Measurements from ENCODE around the gene USP8.

USP8 gene

DNA sequence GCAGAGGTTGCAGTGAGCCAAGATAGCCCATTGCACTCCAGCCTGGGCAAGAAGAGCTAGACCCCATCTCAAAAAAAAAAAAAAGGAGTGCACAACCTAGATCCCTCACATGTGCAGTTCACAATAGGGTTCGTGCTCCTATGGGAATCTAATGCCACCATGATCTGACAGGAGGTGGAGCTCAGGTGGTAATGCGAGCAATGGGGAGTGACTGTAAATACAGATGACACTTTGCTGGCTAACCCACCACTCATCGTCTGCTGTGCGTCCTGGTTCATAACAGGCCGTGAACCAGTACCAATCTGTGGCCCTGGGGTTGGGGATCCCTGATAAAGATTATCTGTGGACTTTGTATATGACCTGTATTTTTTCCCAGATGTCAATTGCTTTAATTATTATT, 16.7 kb downstream of the USP8 start:
- no peak for DNase-seq (ENCODE audit: low read depth)
- H3K4me3 ChIP-seq (ENCODE audit: low read length), result no peak overlapping the region
- TF ChIP-seq, protein P1, sequence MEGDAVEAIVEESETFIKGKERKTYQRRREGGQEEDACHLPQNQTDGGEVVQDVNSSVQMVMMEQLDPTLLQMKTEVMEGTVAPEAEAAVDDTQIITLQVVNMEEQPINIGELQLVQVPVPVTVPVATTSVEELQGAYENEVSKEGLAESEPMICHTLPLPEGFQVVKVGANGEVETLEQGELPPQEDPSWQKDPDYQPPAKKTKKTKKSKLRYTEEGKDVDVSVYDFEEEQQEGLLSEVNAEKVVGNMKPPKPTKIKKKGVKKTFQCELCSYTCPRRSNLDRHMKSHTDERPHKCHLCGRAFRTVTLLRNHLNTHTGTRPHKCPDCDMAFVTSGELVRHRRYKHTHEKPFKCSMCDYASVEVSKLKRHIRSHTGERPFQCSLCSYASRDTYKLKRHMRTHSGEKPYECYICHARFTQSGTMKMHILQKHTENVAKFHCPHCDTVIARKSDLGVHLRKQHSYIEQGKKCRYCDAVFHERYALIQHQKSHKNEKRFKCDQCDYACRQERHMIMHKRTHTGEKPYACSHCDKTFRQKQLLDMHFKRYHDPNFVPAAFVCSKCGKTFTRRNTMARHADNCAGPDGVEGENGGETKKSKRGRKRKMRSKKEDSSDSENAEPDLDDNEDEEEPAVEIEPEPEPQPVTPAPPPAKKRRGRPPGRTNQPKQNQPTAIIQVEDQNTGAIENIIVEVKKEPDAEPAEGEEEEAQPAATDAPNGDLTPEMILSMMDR (IDR thresholded peaks at IDR 0.05; ENCODE audit: insufficient read depth, low read depth, low read length, missing control alignments), result no peak

DNA sequence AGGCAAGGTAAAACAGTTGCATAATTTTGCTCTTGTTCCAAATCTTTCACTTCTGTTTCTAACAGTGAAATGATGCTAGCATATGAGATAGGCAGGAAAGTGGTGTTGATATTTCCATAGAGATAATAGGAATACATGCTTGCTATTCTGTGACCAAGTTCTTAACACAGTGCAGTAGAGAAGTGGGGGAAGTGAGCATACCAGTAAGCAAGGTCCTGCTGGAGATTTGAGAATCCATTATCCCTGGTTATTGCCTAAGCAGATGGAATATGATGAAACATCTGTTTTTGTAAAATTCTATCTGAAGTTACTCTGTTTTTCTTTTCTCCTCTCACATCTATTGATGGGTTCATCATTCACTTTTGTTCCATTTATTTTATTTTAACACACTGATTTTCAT, 28.7 kb downstream of the USP8 start:
- no peak for DNase-seq (ENCODE audit: low read depth)
- TF ChIP-seq, protein P1 (IDR thresholded peaks at IDR 0.05; ENCODE audit: insufficient read depth, low read depth, low read length, missing control alignments), result no peak
- no peak overlapping the region for H3K4me3 ChIP-seq (ENCODE audit: low read length)

DNA sequence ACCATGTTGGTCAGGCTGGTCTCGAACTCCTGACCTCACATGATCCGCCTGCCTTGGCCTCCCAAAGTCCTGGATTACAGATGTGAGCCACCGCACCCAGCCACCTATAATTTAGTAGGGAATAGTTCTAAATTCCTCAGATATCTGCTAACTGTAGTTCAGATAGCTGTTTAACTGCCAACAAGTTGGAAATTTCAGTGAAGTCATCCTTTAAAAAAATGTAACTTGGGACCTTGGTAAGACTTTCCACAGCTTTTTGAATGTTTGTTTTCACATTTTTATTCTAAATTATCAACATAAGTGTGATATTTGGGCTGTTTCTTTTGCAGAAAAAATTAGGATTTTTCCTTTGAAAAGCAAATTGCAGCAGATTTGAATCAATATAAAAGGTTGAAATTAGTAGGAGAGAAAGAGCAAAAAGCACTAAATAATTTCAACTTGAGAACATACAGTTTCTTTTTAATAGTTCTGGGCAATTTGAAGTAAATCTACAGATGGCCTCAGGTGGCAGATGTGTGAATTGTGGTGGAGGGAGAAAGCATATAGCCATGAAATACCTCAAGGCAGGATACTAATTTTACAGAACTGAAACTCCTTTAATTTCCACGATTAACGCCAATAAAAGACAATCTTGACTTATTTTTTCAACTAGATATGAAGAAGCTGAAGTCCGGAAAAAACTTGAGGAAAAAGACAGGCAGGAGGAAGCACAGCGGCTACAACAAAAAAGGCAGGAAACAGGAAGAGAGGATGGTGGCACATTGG, 34.3 kb downstream of the USP8 start:
- DNase-seq (ENCODE audit: low read depth), result no peak
- no peak overlapping the region for H3K4me3 ChIP-seq (ENCODE audit: low read length)
- TF ChIP-seq, protein P1 (IDR thresholded peaks at IDR 0.05; ENCODE audit: insufficient read depth, low read depth, low read length, missing control alignments), result no peak

DNA sequence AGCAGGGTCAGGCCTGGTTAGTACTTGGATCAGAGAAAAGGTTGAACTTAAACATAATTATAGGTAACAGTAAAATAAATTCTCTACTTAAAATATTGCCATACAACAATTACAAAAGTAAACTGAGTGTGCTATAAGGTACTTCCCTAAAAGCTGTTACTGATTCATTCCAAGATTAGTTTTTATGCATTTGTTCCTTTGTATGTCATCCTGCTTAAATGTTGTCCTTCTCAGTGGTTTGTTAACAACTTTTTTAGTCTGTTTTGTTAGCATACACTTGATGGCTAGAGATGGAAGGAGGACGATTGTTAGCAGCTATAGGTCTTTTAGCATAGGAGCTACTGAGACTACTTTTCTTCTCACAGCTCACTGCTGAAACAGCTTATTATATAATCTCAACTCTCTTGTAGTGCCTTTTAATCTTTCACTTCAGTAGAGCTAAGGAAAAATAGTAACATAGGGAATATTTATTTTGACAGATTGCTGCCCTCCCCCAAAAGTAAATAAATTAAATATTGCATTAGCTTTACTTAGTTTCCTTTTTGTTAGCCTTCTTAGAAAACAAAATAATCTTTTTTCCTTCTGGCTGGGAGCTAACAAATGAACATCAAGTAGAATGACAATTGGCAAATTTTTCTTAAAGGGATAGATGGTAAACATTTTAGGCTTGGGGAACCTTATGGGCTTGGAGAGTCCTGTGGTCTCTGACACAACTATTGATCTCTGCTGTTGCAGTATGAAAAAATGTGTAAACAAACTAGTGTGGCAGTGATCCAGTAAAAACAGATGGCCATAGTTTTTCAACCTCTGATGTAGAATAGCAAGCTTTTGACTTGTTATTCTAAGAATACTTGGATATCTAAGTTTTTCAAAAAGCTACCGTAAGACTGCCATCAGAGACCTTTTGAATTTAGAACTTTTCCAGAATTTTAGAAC, 39.5 kb downstream of the USP8 start:
- TF ChIP-seq, protein P1 (IDR thresholded peaks at IDR 0.05; ENCODE audit: insufficient read depth, low read depth, low read length, missing control alignments), result no peak
- no peak for DNase-seq (ENCODE audit: low read depth)
- H3K4me3 ChIP-seq (ENCODE audit: low read length), result no peak overlapping the region

DNA sequence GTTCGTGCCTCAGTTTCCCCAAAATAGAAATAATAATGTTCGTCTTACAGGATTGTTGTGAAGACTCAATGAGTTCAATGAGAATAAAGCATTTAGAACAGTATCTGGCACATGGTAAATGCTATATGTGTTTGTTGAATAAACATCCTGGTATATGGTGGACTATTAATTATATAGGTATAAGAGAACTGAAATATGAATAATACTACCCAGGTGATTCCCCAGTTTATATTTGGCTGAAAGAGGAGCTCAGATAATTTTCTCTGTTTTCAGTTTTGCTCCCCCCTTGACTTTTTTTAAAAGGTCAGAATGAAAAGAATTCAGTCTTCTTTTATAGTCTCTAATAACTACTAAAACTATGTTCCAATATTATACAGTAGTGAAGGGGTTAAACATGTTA, 46.9 kb downstream of the USP8 start:
- TF ChIP-seq, protein P1 (IDR thresholded peaks at IDR 0.05; ENCODE audit: insufficient read depth, low read depth, low read length, missing control alignments), result no peak
- H3K4me3 ChIP-seq (ENCODE audit: low read length), result no peak overlapping the region
- DNase-seq (ENCODE audit: low read depth), result no peak

DNA sequence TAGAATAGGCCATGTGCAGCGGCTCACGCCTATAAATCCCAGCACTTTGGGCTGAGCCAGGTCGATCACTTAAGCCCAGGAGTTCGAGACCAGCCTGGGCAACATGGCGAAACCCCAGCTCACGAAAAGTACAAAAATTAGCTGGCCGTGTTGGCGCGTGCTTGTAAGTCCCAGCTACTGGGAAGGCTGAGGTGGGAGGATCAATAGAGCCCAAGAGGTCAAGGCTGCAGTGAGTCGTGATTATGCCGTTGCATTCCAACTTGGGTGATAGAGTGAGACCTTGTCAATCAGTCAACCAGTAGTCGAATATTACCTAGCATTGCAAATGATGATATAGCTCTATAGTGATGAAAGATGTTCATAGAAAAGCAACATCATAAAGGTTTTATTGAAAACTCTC, 51.9 kb downstream of the USP8 start:
- DNase-seq (ENCODE audit: low read depth), result peak; percentile 2
- no peak overlapping the region for H3K4me3 ChIP-seq (ENCODE audit: low read length)
- TF ChIP-seq, protein P1 (IDR thresholded peaks at IDR 0.05; ENCODE audit: insufficient read depth, low read depth, low read length, missing control alignments), result no peak
